HG02623 (cell line): ENCODE measurements around the gene ADD3.
"Not testable (repeated sequence)": the region's sequence is repeated elsewhere in the genome, so short reads cannot be mapped to it uniquely, and the experiment has no call there.

Source experiments
- ATAC-seq: cut with Tn5 transposase; IDR thresholded peaks from one replicate; pipeline ENCODE4 v1.9.1; 2021; ENCODE audit warnings: moderate library complexity; ENCODE audit not compliant: unreplicated experiment

ADD3 gene

GRCh38 chr10:110032801-110033700 is 25.3 kb downstream of the ADD3 start:
- ATAC-seq = no peak

- no peak for ATAC-seq
Measured at GRCh38 chr10:110033701-110034235, 26.0 kb downstream of the ADD3 start.

GRCh38 chr10:110034596-110034995 is 26.8 kb downstream of the ADD3 start:
- ATAC-seq = no peak

DNA sequence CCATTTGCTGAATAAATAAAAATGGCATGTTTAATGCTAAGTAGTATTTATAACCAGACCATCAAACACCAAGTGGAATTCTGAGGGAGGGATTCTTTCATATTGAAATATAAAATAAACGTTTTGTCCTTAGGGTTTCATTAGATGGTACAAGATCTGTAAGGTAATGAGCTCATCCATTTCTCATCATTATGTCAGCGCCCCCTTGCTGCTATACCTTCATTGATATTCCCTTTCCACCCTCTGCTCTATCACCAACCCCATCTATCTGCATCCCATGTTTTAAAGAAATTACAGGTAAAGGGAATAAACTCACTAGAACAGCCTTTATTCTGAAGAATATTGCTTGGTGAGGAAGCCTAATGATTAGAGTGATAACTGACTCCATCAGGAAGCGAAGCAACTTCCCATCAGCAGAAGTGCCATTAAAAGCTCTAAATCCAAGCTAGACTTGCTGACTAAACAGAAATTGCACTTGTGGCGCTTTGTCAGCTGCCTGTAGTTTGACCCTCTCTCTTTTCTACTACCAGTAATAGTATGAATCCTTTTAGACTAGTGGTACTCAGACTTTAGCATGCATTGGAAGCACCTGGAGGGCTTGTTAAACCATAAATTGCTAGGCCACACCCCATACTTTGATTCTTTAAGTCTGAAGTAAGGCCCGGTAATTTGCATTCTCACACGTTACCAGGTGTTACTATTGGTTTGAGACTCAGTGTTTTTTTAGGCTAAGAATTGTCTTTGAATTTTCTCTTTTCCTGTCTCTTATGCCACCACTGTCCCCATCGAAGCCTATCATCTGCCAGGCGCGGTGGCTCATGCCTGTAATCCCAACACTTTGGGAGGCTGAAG is 27.5 kb downstream of the ADD3 start:
- ATAC-seq = no peak

- peak; percentile 77 for ATAC-seq
Measured at GRCh38 chr10:110036640-110037039, 28.9 kb downstream of the ADD3 start.

GRCh38 chr10:110039254-110039653 is 31.5 kb downstream of the ADD3 start:
- no peak for ATAC-seq

- ATAC-seq = no peak
Measured at GRCh38 chr10:110040108-110040507, 32.3 kb downstream of the ADD3 start.

DNA sequence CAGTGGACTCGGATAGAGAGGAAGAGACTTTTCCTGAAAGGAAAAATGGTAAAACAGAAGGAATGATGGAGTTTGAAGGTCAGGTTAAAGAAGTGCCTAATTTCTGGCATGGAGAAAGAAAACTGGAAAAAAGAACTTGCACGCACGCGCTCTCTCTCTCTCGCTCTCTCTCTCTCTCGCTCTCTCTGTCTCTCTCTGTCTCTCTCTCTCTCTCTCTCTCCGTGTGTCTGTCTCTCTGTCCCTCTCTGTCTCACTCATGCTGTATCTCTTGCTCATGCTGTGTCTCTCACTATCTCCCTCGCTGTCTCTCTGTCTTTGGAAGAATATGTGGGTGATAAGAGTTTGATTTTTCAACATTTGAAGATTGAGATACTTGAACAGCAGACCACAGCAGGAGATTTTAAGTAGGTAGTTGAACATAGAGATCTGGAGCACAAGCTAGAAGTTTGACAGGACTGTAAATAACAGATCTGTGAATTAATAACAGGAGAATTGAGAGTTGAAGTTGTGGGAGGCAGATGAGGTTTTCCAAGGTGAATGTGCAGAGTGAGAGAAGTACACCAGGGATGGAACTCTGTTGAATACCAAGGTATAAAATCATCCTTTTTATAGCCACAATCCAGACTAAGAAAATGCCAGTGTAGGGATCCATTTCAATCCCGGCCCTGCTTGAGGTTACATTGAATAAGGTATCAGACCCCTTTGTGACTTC is 33.1 kb downstream of the ADD3 start:
- no peak for ATAC-seq

DNA sequence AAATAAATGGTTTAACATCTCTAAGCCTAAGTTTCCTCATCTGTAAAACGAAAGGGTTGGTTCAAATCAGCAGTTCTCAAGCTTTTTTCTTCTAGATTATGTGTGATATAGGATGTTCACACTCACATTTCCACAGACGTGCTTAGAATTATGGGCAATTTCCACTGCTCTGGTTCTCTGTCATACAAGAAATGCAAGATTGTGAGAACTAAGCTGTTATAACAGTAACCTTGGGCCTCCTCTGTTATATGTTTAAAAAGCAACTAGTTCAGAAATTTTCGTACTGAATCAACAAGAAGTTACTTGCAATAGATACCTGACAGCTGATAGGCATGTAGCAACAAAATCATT is 33.7 kb downstream of the ADD3 start:
- ATAC-seq = no peak

- ATAC-seq = no peak
Measured at GRCh38 chr10:110042181-110042580, 34.4 kb downstream of the ADD3 start.

GRCh38 chr10:110042891-110043290 is 35.1 kb downstream of the ADD3 start:
- ATAC-seq = no peak

GRCh38 chr10:110044681-110045080 is 36.9 kb downstream of the ADD3 start:
- no peak for ATAC-seq

GRCh38 chr10:110045772-110046171 is 38.0 kb downstream of the ADD3 start:
- no peak for ATAC-seq

- ATAC-seq = not testable (repeated sequence)
Measured at GRCh38 chr10:110048145-110048544, 40.4 kb downstream of the ADD3 start.

DNA sequence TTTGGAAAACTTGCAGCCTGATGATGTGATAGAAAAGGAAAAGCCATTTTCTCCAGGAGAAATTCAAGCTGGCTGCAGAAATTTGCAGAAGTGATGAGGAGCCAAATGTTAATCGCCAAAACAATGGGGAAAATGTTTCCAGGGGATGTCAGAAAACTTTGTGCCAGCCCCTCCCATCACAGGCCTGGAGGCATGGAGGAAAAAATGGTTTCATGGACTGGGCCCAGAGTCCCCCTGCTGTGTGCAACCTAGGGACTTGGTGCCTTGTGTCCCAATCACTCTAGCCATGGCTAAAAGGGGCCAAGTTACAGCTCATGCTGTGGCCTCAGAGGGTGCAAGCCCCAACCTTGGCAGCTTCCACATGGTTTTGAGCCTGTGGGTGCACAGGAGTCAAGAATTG is 41.0 kb downstream of the ADD3 start:
- no peak for ATAC-seq

GRCh38 chr10:110049889-110050591 is 42.3 kb downstream of the ADD3 start:
- ATAC-seq = not testable (repeated sequence)

- ATAC-seq = no peak
Measured at GRCh38 chr10:110051487-110051886, 43.7 kb downstream of the ADD3 start.

- ATAC-seq = no peak
Measured at GRCh38 chr10:110052916-110053315, 45.1 kb downstream of the ADD3 start.

GRCh38 chr10:110056822-110057221 is 49.0 kb downstream of the ADD3 start:
- ATAC-seq = no peak

DNA sequence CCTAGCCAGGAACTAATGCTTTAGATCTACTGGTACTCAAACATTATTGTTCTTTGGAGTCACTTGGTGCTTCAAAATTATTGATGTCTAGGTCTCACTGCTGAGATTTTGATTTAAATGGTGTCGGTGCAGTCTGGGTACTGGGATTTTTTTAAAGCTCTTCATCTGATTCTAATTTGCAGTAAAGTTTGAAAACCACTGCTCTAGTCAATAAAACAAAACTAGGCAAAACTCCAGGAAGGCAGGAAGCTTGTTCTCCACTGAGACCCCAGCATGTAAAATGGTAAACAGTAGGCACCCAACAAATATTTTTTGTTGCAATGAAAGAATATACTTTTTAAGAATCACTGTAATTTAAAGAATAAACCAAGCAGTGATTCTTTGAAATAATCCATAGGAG is 49.7 kb downstream of the ADD3 start:
- no peak for ATAC-seq
